Choroid plexus epithelial cell (primary cell): Measurements from ENCODE around the gene MMP7.

Experiments used
- DNase-seq: peaks from one replicate; pipeline ENCODE4 v3.0.0-alpha.2; 2010; ENCODE audit warnings: low read depth
- H3K4me3 ChIP-seq: 2 replicates; pipeline ENCODE4 v1.5.1; 2011; ENCODE audit warnings: low read depth, mild to moderate bottlenecking, control low read depth, low read length, moderate library complexity
- CTCF ChIP-seq: conservative IDR thresholded peaks from 2 replicates; pipeline ENCODE4 v1.5.1; 2011; ENCODE audit warnings: low read depth, mild to moderate bottlenecking, control low read depth, inconsistent platforms, low read length, moderate library complexity

The MMP7 gene

GRCh38 chr11:102527041-102527440 lies 3.5 kb downstream of the MMP7 start:
- no peak for DNase-seq
- no peak overlapping the region for H3K4me3 ChIP-seq
- no peak for TF ChIP-seq CTCF

- DNase-seq: no peak
- no peak overlapping the region for H3K4me3 ChIP-seq
- TF ChIP-seq CTCF: no peak
These were observed 6.7 kb downstream of the MMP7 start for GRCh38 chr11:102523887-102524286.

GRCh38 chr11:102523189-102523570 lies 7.4 kb downstream of the MMP7 start:
- H3K4me3 ChIP-seq: no peak overlapping the region
- DNase-seq: no peak
- TF ChIP-seq CTCF: no peak

GRCh38 chr11:102522312-102523188 lies 8.0 kb downstream of the MMP7 start:
- TF ChIP-seq CTCF: no peak
- H3K4me3 ChIP-seq: no peak overlapping the region
- DNase-seq: no peak

- no peak overlapping the region for H3K4me3 ChIP-seq
- TF ChIP-seq CTCF: no peak
- DNase-seq: no peak
These were observed 9.4 kb downstream of the MMP7 start for GRCh38 chr11:102521121-102521520.

GRCh38 chr11:102520514-102520913 lies 10.0 kb downstream of the MMP7 start:
- no peak for TF ChIP-seq CTCF
- DNase-seq: no peak
- H3K4me3 ChIP-seq: no peak overlapping the region
